ENCODE measurements around the gene SAP25. TPM values are rescaled to one million over a fixed set of nuclear protein-coding genes. Genes with fewer than 3 reads are reported as not detected.

SAP25 gene
- total RNA-seq, 2 experiments from 2014 or later = 52.0 to 53.4 TPM

GRCh38 chr7:100584054-100584682 is 10.5 kb upstream of the SAP25 start:
- TF ChIP-seq, protein P1, sequence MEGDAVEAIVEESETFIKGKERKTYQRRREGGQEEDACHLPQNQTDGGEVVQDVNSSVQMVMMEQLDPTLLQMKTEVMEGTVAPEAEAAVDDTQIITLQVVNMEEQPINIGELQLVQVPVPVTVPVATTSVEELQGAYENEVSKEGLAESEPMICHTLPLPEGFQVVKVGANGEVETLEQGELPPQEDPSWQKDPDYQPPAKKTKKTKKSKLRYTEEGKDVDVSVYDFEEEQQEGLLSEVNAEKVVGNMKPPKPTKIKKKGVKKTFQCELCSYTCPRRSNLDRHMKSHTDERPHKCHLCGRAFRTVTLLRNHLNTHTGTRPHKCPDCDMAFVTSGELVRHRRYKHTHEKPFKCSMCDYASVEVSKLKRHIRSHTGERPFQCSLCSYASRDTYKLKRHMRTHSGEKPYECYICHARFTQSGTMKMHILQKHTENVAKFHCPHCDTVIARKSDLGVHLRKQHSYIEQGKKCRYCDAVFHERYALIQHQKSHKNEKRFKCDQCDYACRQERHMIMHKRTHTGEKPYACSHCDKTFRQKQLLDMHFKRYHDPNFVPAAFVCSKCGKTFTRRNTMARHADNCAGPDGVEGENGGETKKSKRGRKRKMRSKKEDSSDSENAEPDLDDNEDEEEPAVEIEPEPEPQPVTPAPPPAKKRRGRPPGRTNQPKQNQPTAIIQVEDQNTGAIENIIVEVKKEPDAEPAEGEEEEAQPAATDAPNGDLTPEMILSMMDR (IDR thresholded peaks at IDR 0.05) = no peak
- peaks cover 18% of the 10 kb centered on the region for H3K36me3 Mint-ChIP-seq (ENCODE audit: low read depth)
- DNase-seq (peak in 1 of 14 experiments; percentile 35), ATAC-seq (ENCODE audit: poor library complexity) (no peak)
- H3K4me3 ChIP-seq (ENCODE audit: low read length) = peak overlapping the region; percentile 95
- H3K4me3 Mint-ChIP-seq = peak overlapping the region; percentile 97
- no peaks in the 10 kb centered on the region for H3K27me3 ChIP-seq (ENCODE audit: control insufficient read depth in 1 of 2, insufficient read depth in 2 of 2, low read length in 2 of 2)
- H3K9me3 Mint-ChIP-seq = no peaks in the 10 kb centered on the region
- H3K4me1 ChIP-seq (ENCODE audit: insufficient read depth, low read length) = peaks cover 65% of the 10 kb centered on the region
- H3K4me1 Mint-ChIP-seq (ENCODE audit: low read depth) = peaks cover 35% of the 10 kb centered on the region
- peaks cover 37% of the 10 kb centered on the region for H3K36me3 ChIP-seq (ENCODE audit: insufficient read depth, low read length)
- no peaks in the 10 kb centered on the region for H3K9me3 ChIP-seq (ENCODE audit: control insufficient read depth in 1 of 2, insufficient read depth in 1 of 2, low read length in 2 of 2)
- H3K27ac Mint-ChIP-seq = no peak overlapping the region
- CTCF ChIA-PET = interaction anchor here (1.1 to 2.2 kb wide), 3 partner anchors 20 to 49 kb away, joined by 4 to 6 read pairs (median 5); no protein-coding TSS in a partner anchor
- no peaks in the 10 kb centered on the region for H3K27me3 Mint-ChIP-seq
- POLR2A ChIA-PET = interaction anchor here (0.6 to 4.9 kb wide), 26 partner anchors 12 to 483 kb away, joined by 3 to 113 read pairs (median 10); partner anchors contain the start of genes AGFG2, AP4M1, GAL3ST4 and GIGYF1
- intact Hi-C loops (cut with DNase I, micrococcal nuclease) = loop anchor here in 1 of 2 experiments (2.0 kb wide), 1 partner anchor 91 kb away; no protein-coding TSS in a partner anchor
- peak overlapping the region; percentile 93 to 96 for H3K27ac ChIP-seq (ENCODE audit: low read depth in 1 of 2, low read length in 2 of 2)

DNA sequence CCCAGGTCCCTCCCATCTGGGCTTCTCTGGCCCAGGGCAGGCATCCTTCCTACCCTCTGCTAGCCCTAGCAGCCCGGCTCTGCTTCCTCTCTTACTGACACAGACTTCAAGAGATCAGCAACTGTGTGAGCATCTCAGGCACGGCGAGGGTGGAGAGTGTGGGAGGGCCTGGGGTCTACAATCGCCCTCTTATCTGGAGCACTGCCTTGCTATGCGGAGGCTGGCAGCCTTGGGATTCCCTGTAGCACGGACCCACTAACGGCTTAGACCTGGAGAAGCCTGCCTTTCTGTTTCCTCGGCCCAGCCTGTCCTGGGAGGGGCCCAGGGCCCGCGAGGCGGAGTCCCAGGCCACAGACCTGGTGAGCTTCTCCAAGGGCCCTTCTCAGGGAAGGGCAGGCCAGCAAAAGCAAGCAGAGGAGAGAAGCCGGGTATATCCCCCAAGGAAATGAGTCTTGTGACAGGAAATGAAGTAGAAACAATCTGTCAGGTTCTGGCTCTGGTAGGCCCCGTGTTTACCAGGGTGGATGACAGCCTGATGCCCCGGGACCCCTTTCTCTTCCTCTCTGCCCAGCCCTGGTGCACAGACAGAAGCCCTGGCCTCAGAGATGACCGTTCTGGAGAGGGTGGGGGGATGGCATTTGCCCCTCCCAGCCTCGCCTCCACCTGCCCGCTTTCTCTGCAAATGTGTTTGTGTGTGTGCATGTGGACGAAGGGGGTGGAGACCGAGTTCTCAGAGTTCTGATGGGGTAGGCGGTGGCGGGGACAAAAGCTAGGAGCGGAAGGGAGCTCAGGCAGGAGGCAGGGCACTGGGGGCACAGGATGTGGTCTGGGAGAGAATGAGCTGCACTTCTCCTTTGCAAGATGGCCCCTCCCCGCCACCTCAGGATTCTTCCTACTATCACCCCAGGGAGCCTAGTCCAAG is 9.7 kb upstream of the SAP25 start:
- TF ChIP-seq, protein P1 (IDR thresholded peaks at IDR 0.05) = no peak
- peaks cover 65% of the 10 kb centered on the region for H3K4me1 ChIP-seq (ENCODE audit: insufficient read depth, low read length)
- peaks cover 32% of the 10 kb centered on the region for H3K4me1 Mint-ChIP-seq (ENCODE audit: low read depth)
- H3K27ac ChIP-seq (ENCODE audit: low read depth in 1 of 2, low read length in 2 of 2) = peak overlapping the region; percentile 93 to 96
- intact Hi-C loops (cut with DNase I, micrococcal nuclease) = loop anchor here (1.0 to 2.0 kb wide), 5 partner anchors 13 to 93 kb away; partner anchors contain the start of gene PCOLCE (in 1 of the 2)
- H3K27me3 ChIP-seq (ENCODE audit: control insufficient read depth in 1 of 2, insufficient read depth in 2 of 2, low read length in 2 of 2) = no peaks in the 10 kb centered on the region
- peak overlapping the region; percentile 95 for H3K4me3 ChIP-seq (ENCODE audit: low read length)
- H3K4me3 Mint-ChIP-seq = peak overlapping the region; percentile 97
- ChIA-PET POLR2A (interaction anchor here (0.6 to 4.9 kb wide), 23 partner anchors 11 to 482 kb away, joined by 3 to 113 read pairs (median 12); partner anchors contain the start of genes AGFG2, AP4M1, GAL3ST4 and GIGYF1), CTCF (interaction anchor here (1.1 to 2.2 kb wide), 2 partner anchors 19 to 49 kb away, joined by 4 to 5 read pairs; no protein-coding TSS in a partner anchor)
- peaks cover 22% of the 10 kb centered on the region for H3K36me3 Mint-ChIP-seq (ENCODE audit: low read depth)
- DNase-seq (peak in 13 of 14 experiments; percentile 39 to 89 (median 66)), ATAC-seq (ENCODE audit: poor library complexity) (peak; percentile 7)
- no peak overlapping the region for H3K27ac Mint-ChIP-seq
- H3K27me3 Mint-ChIP-seq = no peaks in the 10 kb centered on the region
- H3K36me3 ChIP-seq (ENCODE audit: insufficient read depth, low read length) = peaks cover 45% of the 10 kb centered on the region
- no peaks in the 10 kb centered on the region for H3K9me3 Mint-ChIP-seq
- no peaks in the 10 kb centered on the region for H3K9me3 ChIP-seq (ENCODE audit: control insufficient read depth in 1 of 2, insufficient read depth in 1 of 2, low read length in 2 of 2)

DNA sequence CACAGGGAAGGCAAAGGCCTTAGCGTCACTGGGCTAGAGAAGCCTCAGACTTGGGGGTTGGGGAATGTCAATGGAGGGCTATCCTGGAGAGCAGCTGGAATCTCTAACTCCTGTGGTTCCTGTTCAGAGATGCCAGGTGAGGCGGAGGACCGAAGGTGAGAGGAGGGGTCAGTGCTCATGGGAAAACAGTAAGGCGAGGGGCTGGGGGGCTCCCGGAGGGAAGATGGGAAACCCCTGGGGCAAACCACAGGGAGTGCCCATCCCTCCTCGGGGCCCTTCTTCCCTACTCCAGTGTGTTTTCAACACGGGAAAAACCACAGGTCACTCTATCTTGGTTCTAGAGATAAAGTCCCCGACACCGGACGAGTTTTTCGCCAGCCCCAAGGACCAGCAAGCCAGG is 8.9 kb upstream of the SAP25 start:
- peaks cover 53% of the 10 kb centered on the region for H3K36me3 ChIP-seq (ENCODE audit: insufficient read depth, low read length)
- H3K27me3 Mint-ChIP-seq = no peaks in the 10 kb centered on the region
- intact Hi-C loops (cut with DNase I, micrococcal nuclease) = loop anchor here (1.0 to 2.0 kb wide), 4 partner anchors 12 to 94 kb away; partner anchors contain the start of gene PCOLCE (in 1 of the 2)

More for the DNA sequence above, 8.9 kb upstream of the SAP25 start:
- ATAC-seq (ENCODE audit: poor library complexity) (no peak), DNase-seq (no peak)
- Histone ChIP-seq H3K9me3 (ENCODE audit: control insufficient read depth in 1 of 2, insufficient read depth in 1 of 2, low read length in 2 of 2) (no peaks in the 10 kb centered on the region), H3K27ac (ENCODE audit: low read depth in 1 of 2, low read length in 2 of 2) (peak overlapping the region; percentile 93 to 96), H3K4me3 (ENCODE audit: low read length) (peak overlapping the region; percentile 95), H3K27me3 (ENCODE audit: control insufficient read depth in 1 of 2, insufficient read depth in 2 of 2, low read length in 2 of 2) (no peaks in the 10 kb centered on the region), H3K4me1 (ENCODE audit: insufficient read depth, low read length) (peaks cover 63% of the 10 kb centered on the region)
- Mint-ChIP-seq H3K36me3 (ENCODE audit: low read depth) (peaks cover 22% of the 10 kb centered on the region), H3K4me3 (peak overlapping the region; percentile 97), H3K4me1 (ENCODE audit: low read depth) (peaks cover 28% of the 10 kb centered on the region), H3K27ac (no peak overlapping the region), H3K9me3 (no peaks in the 10 kb centered on the region)
- TF ChIP-seq, protein P1 (IDR thresholded peaks at IDR 0.05) = no peak
- CTCF ChIA-PET = no interaction called here
- POLR2A ChIA-PET = interaction anchor here (0.8 to 4.9 kb wide), 13 partner anchors 10 to 415 kb away, joined by 3 to 113 read pairs (median 48); partner anchors contain the start of genes AGFG2, GAL3ST4, GNB2 and MEPCE

All from CD4-positive, alpha-beta T cell (primary cell).